OCI-LY7 (cell line): Measurements from ENCODE around the gene SDF4. TPM values are rescaled to one million over a fixed set of nuclear protein-coding genes. Genes with fewer than 3 reads are reported as not detected.

Experiments used
- BruUV-seq: library from RNA; stranded (reverse); fragments of 400-500 nt; replicated peaks from 2 replicates; lab custom pipeline; 2021; lab: Mats Ljungman, UMichigan
- CTCF ChIA-PET: fragments of 300-600 bp; sonication (Branson Sonifier 250); formaldehyde crosslinking; loops from one replicate; lab custom pipeline; 2022; ENCODE audit warnings: antibody characterized with exemption; ENCODE audit not compliant: unreplicated experiment; lab: Charles Lee
- POLR2A ChIA-PET: fragments of 300-600 bp; sonication (Branson Sonifier 250); formaldehyde crosslinking; loops from one replicate; lab custom pipeline; 2022; ENCODE audit warnings: antibody characterized with exemption; lab: Charles Lee
- DNase-seq: peaks from one replicate; pipeline ENCODE4 v3.0.0-alpha.2; 2015; ENCODE audit warnings: low spot score
- H2AFZ ChIP-seq: fragments of 200-600 bp; sonication (generic), shearing (Covaris generic); 2 replicates; pipeline ENCODE4 v1.6.1; 2014; ENCODE audit warnings: mild to moderate bottlenecking, antibody characterized with exemption, low read length, moderate library complexity
- H3K27ac ChIP-seq: fragments of 200-600 bp; sonication (generic); 2 replicates; pipeline ENCODE4 v1.5.1; 2014; ENCODE audit warnings: mixed run types, low read depth, mild to moderate bottlenecking, moderate library complexity, low read length, inconsistent platforms; ENCODE audit not compliant: poor library complexity, severe bottlenecking
- H3K36me3 ChIP-seq: fragments of 200-600 bp; sonication (generic); 2 replicates; pipeline ENCODE4 v1.6.1; 2014; ENCODE audit warnings: mild to moderate bottlenecking, antibody characterized with exemption, low read length, moderate library complexity, mixed read lengths; ENCODE audit not compliant: insufficient read depth
- H3K4me1 ChIP-seq: fragments of 200-600 bp; sonication (generic); 2 replicates; pipeline ENCODE4 v1.5.1; 2014; ENCODE audit warnings: mild to moderate bottlenecking, low read length; ENCODE audit not compliant: insufficient read depth, poor library complexity, severe bottlenecking
- H3K4me2 ChIP-seq: fragments of 200-600 bp; sonication (generic); 2 replicates; pipeline ENCODE4 v1.6.1; 2014; ENCODE audit warnings: mild to moderate bottlenecking, low read length
- H3K4me3 ChIP-seq: fragments of 200-600 bp; sonication (generic); 2 replicates; pipeline ENCODE4 v1.5.1; 2014; ENCODE audit warnings: mild to moderate bottlenecking, low read depth, low read length; ENCODE audit not compliant: poor library complexity, severe bottlenecking
- H3K79me2 ChIP-seq: fragments of 200-600 bp; sonication (generic); 2 replicates; pipeline ENCODE4 v1.6.1; 2016; ENCODE audit warnings: low read depth, mild to moderate bottlenecking, low read length, moderate library complexity, mixed read lengths; ENCODE audit not compliant: insufficient read depth
- H3K9me2 ChIP-seq: fragments of 200-600 bp; sonication (generic); 2 replicates; pipeline ENCODE4 v1.6.1; 2016; ENCODE audit warnings: mild to moderate bottlenecking, low read length, mixed read lengths; ENCODE audit not compliant: insufficient read depth
- H3K9me3 ChIP-seq: fragments of 200-600 bp; sonication (generic); 2 replicates; pipeline ENCODE4 v1.6.1; 2014; ENCODE audit warnings: mild to moderate bottlenecking, mixed run types, low read length, mixed read lengths
- H4K20me1 ChIP-seq: fragments of 200-600 bp; sonication (generic); 2 replicates; pipeline ENCODE4 v1.6.1; 2014; ENCODE audit warnings: mild to moderate bottlenecking, antibody characterized with exemption, low read length, moderate library complexity, mixed read lengths; ENCODE audit not compliant: insufficient read depth
- EZH2phosphoT487 ChIP-seq: fragments of 200-600 bp; sonication (generic); IDR thresholded peaks from 2 replicates; pipeline ENCODE4 v1.6.1; 2018; ENCODE audit warnings: low read depth, borderline replicate concordance, mild to moderate bottlenecking, mixed run types, antibody characterized with exemption, low read length, moderate library complexity, mixed read lengths
- intact Hi-C: fragments of 100-400 bp; cut with micrococcal nuclease; formaldehyde crosslinking; loops from one replicate; pipeline ENCODE4 v1.10.0; 2022; ENCODE audit not compliant: unreplicated experiment
- total RNA-seq, 2 experiments: library from RNA; depleted of rRNA in 1 of 2; stranded (reverse); fragments of >200 nt in 1 of 2; shearing (Covaris generic) in 1 of 2; gene quantifications; 2 replicates each; pipeline ENCODE4 v1.2.3, GENCODE V29; 2014 to 2022
- TF ChIP-seq, protein P1 (sequence below): fragments of 200-600 bp; sonication (generic); conservative IDR thresholded peaks from 2 replicates; pipeline ENCODE4 v1.5.1; 2014; ENCODE audit warnings: mild to moderate bottlenecking, antibody characterized with exemption, low read length, moderate library complexity, mixed read lengths

The SDF4 gene
- total RNA-seq, 2 experiments from 2014 or later = 47.7 to 85.7 TPM

DNA sequence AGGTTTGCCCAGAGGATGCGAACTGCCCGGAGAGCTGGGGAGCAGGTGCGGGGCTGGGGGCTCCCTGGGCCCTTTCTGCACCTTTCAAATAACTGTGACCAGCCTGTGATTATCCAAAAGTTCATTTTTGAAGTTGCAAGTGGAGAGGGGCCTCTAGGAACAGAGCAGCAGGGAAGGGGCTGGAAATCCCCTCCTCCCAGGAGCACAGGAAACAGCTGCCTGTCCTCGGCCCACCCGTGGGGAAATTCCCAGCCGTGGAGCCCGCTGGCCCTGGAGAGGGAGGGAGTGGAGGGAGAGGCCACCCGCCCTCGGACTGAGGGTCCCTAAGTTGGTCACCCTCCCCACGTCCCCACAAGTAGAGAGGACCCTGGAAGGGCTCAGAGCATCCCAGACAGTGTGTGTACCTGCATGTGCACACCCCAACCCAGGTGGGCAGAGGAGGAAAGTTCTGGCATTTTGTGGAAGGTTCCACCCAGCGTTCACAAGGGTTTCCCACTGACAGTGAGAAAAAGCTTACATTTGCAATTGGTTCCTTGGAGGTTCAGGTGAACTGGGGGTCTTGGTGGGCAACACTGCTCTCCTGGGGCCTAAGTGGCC is 16.6 kb downstream of the SDF4 start:
- H3K4me1 ChIP-seq = no peaks in the 10 kb centered on the region
- no peak overlapping the region for H3K4me3 ChIP-seq
- no peak overlapping the region for H2AFZ ChIP-seq
- peaks cover 28% of the 10 kb centered on the region for H3K36me3 ChIP-seq
- BruUV-seq = no TSS peak
- H3K9me2 ChIP-seq = no peaks in the 10 kb centered on the region
- H3K79me2 ChIP-seq = no peaks in the 10 kb centered on the region
- H3K4me2 ChIP-seq = no peak overlapping the region
- no peak overlapping the region for H3K27ac ChIP-seq
- no peaks in the 10 kb centered on the region for H4K20me1 ChIP-seq
- DNase-seq = no peak
- TF ChIP-seq, protein P1, sequence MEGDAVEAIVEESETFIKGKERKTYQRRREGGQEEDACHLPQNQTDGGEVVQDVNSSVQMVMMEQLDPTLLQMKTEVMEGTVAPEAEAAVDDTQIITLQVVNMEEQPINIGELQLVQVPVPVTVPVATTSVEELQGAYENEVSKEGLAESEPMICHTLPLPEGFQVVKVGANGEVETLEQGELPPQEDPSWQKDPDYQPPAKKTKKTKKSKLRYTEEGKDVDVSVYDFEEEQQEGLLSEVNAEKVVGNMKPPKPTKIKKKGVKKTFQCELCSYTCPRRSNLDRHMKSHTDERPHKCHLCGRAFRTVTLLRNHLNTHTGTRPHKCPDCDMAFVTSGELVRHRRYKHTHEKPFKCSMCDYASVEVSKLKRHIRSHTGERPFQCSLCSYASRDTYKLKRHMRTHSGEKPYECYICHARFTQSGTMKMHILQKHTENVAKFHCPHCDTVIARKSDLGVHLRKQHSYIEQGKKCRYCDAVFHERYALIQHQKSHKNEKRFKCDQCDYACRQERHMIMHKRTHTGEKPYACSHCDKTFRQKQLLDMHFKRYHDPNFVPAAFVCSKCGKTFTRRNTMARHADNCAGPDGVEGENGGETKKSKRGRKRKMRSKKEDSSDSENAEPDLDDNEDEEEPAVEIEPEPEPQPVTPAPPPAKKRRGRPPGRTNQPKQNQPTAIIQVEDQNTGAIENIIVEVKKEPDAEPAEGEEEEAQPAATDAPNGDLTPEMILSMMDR = no peak
- TF ChIP-seq EZH2phosphoT487 = no peak
- POLR2A ChIA-PET = no interaction called here
- CTCF ChIA-PET = no interaction called here
- intact Hi-C loops = no loop called here
- no peaks in the 10 kb centered on the region for H3K9me3 ChIP-seq

DNA sequence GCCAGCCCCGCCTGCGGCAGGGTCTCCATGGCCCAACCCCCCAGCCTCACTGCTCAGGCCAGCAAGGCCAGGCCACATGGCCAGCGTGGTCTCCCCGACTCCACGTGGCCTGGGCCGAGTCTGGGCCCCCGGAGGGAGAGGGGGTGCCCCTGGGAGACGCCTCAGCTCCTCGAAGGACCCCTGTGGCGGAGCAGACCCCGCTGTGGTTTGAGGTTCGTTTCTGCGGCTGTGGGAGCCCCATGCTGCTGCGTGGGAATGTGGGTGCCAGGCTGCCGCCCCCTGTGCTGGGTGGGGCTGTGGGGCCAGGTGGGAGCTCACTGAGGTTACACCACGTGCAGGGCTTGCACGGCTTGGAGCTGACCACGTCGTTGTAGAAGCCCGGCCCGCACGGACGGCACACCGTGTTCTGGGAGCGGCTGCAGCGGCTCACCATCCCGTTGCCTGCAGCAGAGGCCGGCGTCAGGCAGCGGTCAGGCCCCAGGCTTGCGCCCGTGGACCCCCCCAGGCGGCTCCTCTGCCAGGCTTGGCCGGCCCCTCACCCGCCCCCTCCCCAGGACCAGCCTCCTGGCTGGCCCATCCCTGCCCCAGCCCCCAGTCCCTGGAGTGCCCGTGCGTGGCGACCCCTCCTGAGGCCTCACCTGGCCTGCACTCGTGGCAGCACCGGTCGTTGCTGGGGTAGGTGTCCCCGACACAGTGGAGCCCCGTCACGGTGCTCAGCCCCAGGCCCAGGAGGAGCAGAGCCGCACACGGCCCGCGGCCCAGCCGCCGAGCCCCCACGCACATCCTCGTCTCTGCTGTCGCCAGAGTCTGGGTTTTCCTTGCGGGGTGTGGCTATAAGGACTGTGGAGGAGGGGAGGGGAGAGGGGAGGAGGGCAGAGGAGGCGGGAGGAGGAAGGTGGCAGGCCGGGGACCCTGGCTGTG is 18.2 kb downstream of the SDF4 start, which contains the start of gene TNFRSF4:
Gene TNFRSF4, minus strand, starts transcription at position 809 of the 921 bp plus-strand sequence. Its CDS starts 26 bp downstream, at position 783.
- TF ChIP-seq, protein P1 = no peak
- TF ChIP-seq EZH2phosphoT487 = no peak
- Histone ChIP-seq H2AFZ (no peak within 1 kb of the TSS), H3K4me2 (no peak within 1 kb of the TSS), H3K79me2 (no peaks in the 10 kb centered on the region), H4K20me1 (no peaks in the 10 kb centered on the region), H3K36me3 (peaks cover 23% of the 10 kb centered on the region), H3K9me3 (no peaks in the 10 kb centered on the region), H3K9me2 (no peaks in the 10 kb centered on the region), H3K4me3 (no peak within 1 kb of the TSS), H3K27ac (no peak within 1 kb of the TSS), H3K4me1 (no peaks in the 10 kb centered on the region)
- BruUV-seq = no TSS peak
- ChIA-PET CTCF (no interaction called here), POLR2A (no interaction called here)
- intact Hi-C loops = loop anchor here (2.0 kb wide), 1 partner anchor 91 kb away; no protein-coding TSS in a partner anchor
- no peak for DNase-seq
